Liver (tissue), 3 donors: Measurements from ENCODE around the gene CRYBG1.
"Not testable (repeated sequence)": the region's sequence is repeated elsewhere in the genome, so short reads cannot be mapped to it uniquely, and the experiment has no call there.

Experiments
- CTCF ChIP-seq: fragments of 150-350 bp; IDR thresholded peaks from 2 replicates; pipeline ENCODE4 v1.5.1; 2017; ENCODE audit warnings: improper control_type of control experiment, low read depth, low read length; ENCODE audit not compliant: missing input control
- RAD21 ChIP-seq, 2 donors: IDR thresholded peaks; 2 replicates each; pipeline ENCODE4 v1.6.1; 2016; ENCODE audit warnings: antibody characterized with exemption in 2 of 2, mild to moderate bottlenecking in 2 of 2
- TAF1 ChIP-seq: conservative IDR thresholded peaks from 2 replicates; pipeline ENCODE4 v1.6.1; 2016; ENCODE audit warnings: antibody characterized with exemption, mild to moderate bottlenecking
- TF ChIP-seq, protein P1 (sequence below): IDR thresholded peaks from 2 replicates; pipeline ENCODE4 v1.6.1; 2016; ENCODE audit warnings: antibody characterized with exemption
- TF ChIP-seq, protein P2 (sequence below): IDR thresholded peaks from 2 replicates; pipeline ENCODE4 v1.6.1; 2016; ENCODE audit warnings: antibody characterized with exemption, mild to moderate bottlenecking
- donor health status: healthy.
- donor health status: healthy.

DNA sequence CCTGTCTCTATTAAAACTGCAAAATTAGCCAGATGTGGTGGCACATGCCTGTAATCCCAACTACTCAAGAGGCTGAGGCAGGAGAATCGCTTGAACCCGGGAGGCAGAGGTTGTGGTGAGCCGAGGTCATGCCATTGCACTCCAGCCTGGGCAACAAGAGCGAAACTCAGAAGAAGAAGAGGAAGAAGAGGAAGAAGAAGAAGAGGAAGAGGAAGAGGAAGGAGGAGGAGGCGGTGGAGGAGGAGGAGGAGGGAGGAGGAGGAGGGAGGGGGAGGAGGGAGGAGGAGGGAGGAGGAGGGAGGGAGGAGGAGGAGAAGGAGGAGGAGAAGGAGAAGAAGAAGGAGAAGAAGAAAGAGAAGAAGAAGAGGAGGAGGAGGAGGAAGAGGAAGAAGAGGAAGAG is 228.4 kb downstream of the CRYBG1 start:
- not testable (repeated sequence) for TF ChIP-seq RAD21 (IDR thresholded peaks at IDR 0.05); CTCF; TAF1
- TF ChIP-seq, protein P1, sequence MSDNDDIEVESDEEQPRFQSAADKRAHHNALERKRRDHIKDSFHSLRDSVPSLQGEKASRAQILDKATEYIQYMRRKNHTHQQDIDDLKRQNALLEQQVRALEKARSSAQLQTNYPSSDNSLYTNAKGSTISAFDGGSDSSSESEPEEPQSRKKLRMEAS: not testable (repeated sequence)
- TF ChIP-seq, protein P2, sequence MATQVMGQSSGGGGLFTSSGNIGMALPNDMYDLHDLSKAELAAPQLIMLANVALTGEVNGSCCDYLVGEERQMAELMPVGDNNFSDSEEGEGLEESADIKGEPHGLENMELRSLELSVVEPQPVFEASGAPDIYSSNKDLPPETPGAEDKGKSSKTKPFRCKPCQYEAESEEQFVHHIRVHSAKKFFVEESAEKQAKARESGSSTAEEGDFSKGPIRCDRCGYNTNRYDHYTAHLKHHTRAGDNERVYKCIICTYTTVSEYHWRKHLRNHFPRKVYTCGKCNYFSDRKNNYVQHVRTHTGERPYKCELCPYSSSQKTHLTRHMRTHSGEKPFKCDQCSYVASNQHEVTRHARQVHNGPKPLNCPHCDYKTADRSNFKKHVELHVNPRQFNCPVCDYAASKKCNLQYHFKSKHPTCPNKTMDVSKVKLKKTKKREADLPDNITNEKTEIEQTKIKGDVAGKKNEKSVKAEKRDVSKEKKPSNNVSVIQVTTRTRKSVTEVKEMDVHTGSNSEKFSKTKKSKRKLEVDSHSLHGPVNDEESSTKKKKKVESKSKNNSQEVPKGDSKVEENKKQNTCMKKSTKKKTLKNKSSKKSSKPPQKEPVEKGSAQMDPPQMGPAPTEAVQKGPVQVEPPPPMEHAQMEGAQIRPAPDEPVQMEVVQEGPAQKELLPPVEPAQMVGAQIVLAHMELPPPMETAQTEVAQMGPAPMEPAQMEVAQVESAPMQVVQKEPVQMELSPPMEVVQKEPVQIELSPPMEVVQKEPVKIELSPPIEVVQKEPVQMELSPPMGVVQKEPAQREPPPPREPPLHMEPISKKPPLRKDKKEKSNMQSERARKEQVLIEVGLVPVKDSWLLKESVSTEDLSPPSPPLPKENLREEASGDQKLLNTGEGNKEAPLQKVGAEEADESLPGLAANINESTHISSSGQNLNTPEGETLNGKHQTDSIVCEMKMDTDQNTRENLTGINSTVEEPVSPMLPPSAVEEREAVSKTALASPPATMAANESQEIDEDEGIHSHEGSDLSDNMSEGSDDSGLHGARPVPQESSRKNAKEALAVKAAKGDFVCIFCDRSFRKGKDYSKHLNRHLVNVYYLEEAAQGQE: not testable (repeated sequence)
